A375 (cell line): ENCODE results near the gene PROSER1. TPM values are rescaled to one million over a fixed set of nuclear protein-coding genes. Genes with fewer than 3 reads are reported as not detected.

Experiments used
- total RNA-seq: library from RNA; depleted of rRNA; stranded (reverse); fragments of >200 nt; shearing (Covaris generic); gene quantifications from 2 replicates; pipeline ENCODE4 v1.2.3, GENCODE V29; 2014; rRNA removed

Gene PROSER1
- total RNA-seq, result 10.4 and 16.9 TPM in 2 replicates

GRCh38 chr13:39037880-39038568, at the start of gene PROSER1, which contains the start of gene NHLRC3:
TSS of gene PROSER1 (minus strand) at chr13:39038089. CDS start at chr13:39037242, 847 bp downstream.
TSS of gene NHLRC3 (plus strand) at chr13:39038456. CDS start at chr13:39038640, 184 bp downstream.

GRCh38 chr13:38990693-38991092, 47.2 kb downstream of the PROSER1 start, which contains the start of gene STOML3:
TSS of gene STOML3 (minus strand) at chr13:38990831. CDS start at chr13:38990721, 110 bp downstream.

Other genes with a start within 250 kb of the PROSER1 start
- gene STOML3, start 47.3 kb downstream of the PROSER1 start, total RNA-seq, result 0.11 and 0.13 TPM in 2 replicates
- 7.3 and 8.0 TPM in 2 replicates for gene NHLRC3, start 367 bp upstream of the PROSER1 start, total RNA-seq